ENCODE results near the gene CAB39. TPM values are rescaled to one million over a fixed set of nuclear protein-coding genes. Genes with fewer than 3 reads are reported as not detected.

CAB39 gene
- total and polyA plus RNA-seq, 2 experiments from 2014 or later, result 18.7 to 67.5 TPM

- H3K4me1 Mint-ChIP-seq, result peaks cover 39% of the 10 kb centered on the region
- Histone ChIP-seq H2AFZ (no peak overlapping the region), H3K9me2 (ENCODE audit: insufficient read depth) (peaks cover 6% of the 10 kb centered on the region; the same call in 1 of the 2 replicates), H3K4me1 (ENCODE audit: insufficient read depth) (peaks cover 12% of the 10 kb centered on the region), H4K20me1 (replicated peaks; ENCODE audit: insufficient read depth) (no peaks in the 10 kb centered on the region), H3K79me2 (replicated peaks; ENCODE audit: insufficient read depth) (no peaks in the 10 kb centered on the region), H3K4me3 (no peak overlapping the region), H3F3A (replicated peaks; ENCODE audit: low read depth) (no peaks in the 10 kb centered on the region), H3K27ac (ENCODE audit: low read depth) (no peak overlapping the region), H3K36me3 (ENCODE audit: insufficient read depth) (no peaks in the 10 kb centered on the region), H3K4me2 (no peak overlapping the region), H3K27me3 (ENCODE audit: insufficient read depth) (no peaks in the 10 kb centered on the region)
- H3K27ac Mint-ChIP-seq, result no peak overlapping the region
- H3K27me3 Mint-ChIP-seq (ENCODE audit: insufficient read depth, low read depth, poor library complexity), result peaks cover 16% of the 10 kb centered on the region
- no peak overlapping the region for H3K4me3 Mint-ChIP-seq
- H3K9me3 Mint-ChIP-seq, result no peaks in the 10 kb centered on the region
- TF ChIP-seq NANOG (IDR thresholded peaks at IDR 0.05; ENCODE audit: borderline replicate concordance) (no peak), STAT1 (IDR thresholded peaks at IDR 0.05; ENCODE audit: unreplicated experiment) (no peak)
- no peak for DNase-seq (ENCODE audit: low spot score)
- peak; percentile 16; the same call in 2 of the 3 replicates for ATAC-seq
- no peaks in the 10 kb centered on the region; the same call in 2 of the 3 replicates for H3K36me3 Mint-ChIP-seq (ENCODE audit: low read depth)
Measured at GRCh38 chr2:230668184-230668938, 44.3 kb upstream of the CAB39 start.

- H3K27me3 Mint-ChIP-seq (ENCODE audit: insufficient read depth, low read depth, poor library complexity), result peaks cover 14% of the 10 kb centered on the region
- DNase-seq (ENCODE audit: low spot score), result no peak
- no peak overlapping the region for H3K27ac Mint-ChIP-seq
Measured at GRCh38 chr2:230668939-230669303, 43.7 kb upstream of the CAB39 start.

GRCh38 chr2:230669386-230669950 lies 43.2 kb upstream of the CAB39 start:
- no peaks in the 10 kb centered on the region for H3K79me2 ChIP-seq (replicated peaks; ENCODE audit: insufficient read depth)
- no peaks in the 10 kb centered on the region for H4K20me1 ChIP-seq (replicated peaks; ENCODE audit: insufficient read depth)
- DNase-seq (ENCODE audit: low spot score), result no peak
- no peak overlapping the region for H3K27ac Mint-ChIP-seq
- peaks cover 39% of the 10 kb centered on the region for H3K4me1 Mint-ChIP-seq
- peaks cover 6% of the 10 kb centered on the region; the same call in 1 of the 2 replicates for H3K9me2 ChIP-seq (ENCODE audit: insufficient read depth)
- no peaks in the 10 kb centered on the region for H3K9me3 Mint-ChIP-seq
- H3K4me2 ChIP-seq, result no peak overlapping the region
- no peak overlapping the region for H2AFZ ChIP-seq
- H3K27me3 ChIP-seq (ENCODE audit: insufficient read depth), result no peaks in the 10 kb centered on the region
- H3K36me3 Mint-ChIP-seq (ENCODE audit: low read depth), result no peaks in the 10 kb centered on the region; the same call in 2 of the 3 replicates
- H3K36me3 ChIP-seq (ENCODE audit: insufficient read depth), result no peaks in the 10 kb centered on the region
- H3K27me3 Mint-ChIP-seq (ENCODE audit: insufficient read depth, low read depth, poor library complexity), result peaks cover 11% of the 10 kb centered on the region
- H3K4me3 Mint-ChIP-seq, result no peak overlapping the region
- ATAC-seq, result no peak
- H3K4me1 ChIP-seq (ENCODE audit: insufficient read depth), result peaks cover 12% of the 10 kb centered on the region
- no peak overlapping the region for H3K27ac ChIP-seq (ENCODE audit: low read depth)
- H3K4me3 ChIP-seq, result no peak overlapping the region
- H3F3A ChIP-seq (replicated peaks; ENCODE audit: low read depth), result no peaks in the 10 kb centered on the region
- no peak for TF ChIP-seq STAT1 (IDR thresholded peaks at IDR 0.05; ENCODE audit: unreplicated experiment)
- no peak for TF ChIP-seq CREB1 (CRISPR knock-in tag; IDR thresholded peaks at IDR 0.05; ENCODE audit: low read depth)

More at GRCh38 chr2:230668939-230669303, 43.7 kb upstream of the CAB39 start:
- H3K9me2 ChIP-seq (ENCODE audit: insufficient read depth), result peaks cover 6% of the 10 kb centered on the region; the same call in 1 of the 2 replicates
- no peak overlapping the region for H3K4me3 Mint-ChIP-seq
- no peaks in the 10 kb centered on the region for H3K9me3 Mint-ChIP-seq
- TF ChIP-seq ZNF331 (CRISPR knock-in tag; IDR thresholded peaks at IDR 0.05; ENCODE audit: low read depth) (no peak), CREB1 (CRISPR knock-in tag; IDR thresholded peaks at IDR 0.05; ENCODE audit: low read depth) (no peak)
- H3K79me2 ChIP-seq (replicated peaks; ENCODE audit: insufficient read depth), result no peaks in the 10 kb centered on the region
- ATAC-seq, result no peak
- H3K4me2 ChIP-seq, result no peak overlapping the region
- peaks cover 39% of the 10 kb centered on the region for H3K4me1 Mint-ChIP-seq
- no peaks in the 10 kb centered on the region for H3K27me3 ChIP-seq (ENCODE audit: insufficient read depth)
- H3K36me3 Mint-ChIP-seq (ENCODE audit: low read depth), result no peaks in the 10 kb centered on the region; the same call in 2 of the 3 replicates
- no peaks in the 10 kb centered on the region for H3F3A ChIP-seq (replicated peaks; ENCODE audit: low read depth)
- no peaks in the 10 kb centered on the region for H4K20me1 ChIP-seq (replicated peaks; ENCODE audit: insufficient read depth)
- H3K27ac ChIP-seq (ENCODE audit: low read depth), result no peak overlapping the region
- H2AFZ ChIP-seq, result no peak overlapping the region
- peaks cover 12% of the 10 kb centered on the region for H3K4me1 ChIP-seq (ENCODE audit: insufficient read depth)
- H3K36me3 ChIP-seq (ENCODE audit: insufficient read depth), result no peaks in the 10 kb centered on the region
- H3K4me3 ChIP-seq, result no peak overlapping the region
